ENCODE data around the gene AKR7A3.

Gene AKR7A3

DNA sequence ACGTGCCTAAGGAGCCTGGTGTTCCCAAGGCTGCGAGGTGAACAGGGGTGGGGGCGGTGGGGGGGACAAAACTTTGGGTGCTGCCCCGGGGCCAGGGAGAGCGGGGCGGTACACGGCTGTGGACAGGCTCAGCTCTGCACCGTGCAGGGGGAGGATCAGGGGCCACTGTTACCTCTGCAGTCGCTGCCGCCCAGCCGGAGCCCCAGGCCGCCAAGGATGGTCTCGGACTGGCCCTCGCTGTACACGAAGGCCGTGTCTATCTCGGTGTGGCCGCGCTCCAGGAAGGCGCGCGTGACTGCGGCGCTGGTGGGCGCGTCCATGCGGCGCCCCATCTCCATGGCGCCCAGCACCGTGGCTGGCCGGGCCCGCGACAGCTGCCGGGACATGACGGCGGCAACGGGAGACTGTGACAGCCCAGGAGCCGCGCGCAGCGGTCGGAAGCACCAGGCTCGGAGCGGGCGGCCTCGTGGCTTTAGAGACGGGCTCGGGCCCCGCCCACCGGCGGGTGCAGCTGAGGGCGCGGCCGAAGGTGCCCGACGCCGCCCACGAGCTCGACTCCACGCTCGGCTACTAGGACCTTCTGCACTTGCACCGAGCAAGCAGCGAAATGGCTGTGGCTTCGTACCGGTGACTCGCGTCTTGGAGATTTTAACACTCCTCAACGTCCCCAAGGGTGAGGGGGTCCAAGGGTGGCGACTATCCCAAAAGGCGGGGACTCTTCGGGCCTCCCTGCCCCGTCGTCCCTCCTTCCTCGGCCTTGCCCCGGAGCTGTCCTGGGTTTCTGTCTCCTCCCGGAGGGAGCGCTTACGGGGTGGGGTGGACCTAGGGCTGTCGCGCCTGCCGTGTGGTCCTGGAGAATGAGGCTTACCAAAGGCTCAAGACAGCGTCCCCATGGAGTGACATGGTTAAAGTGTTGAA lies at the start of gene AKR7A3:
Gene AKR7A3, minus strand, starts transcription at position 447 of the 918 bp plus-strand sequence. Its CDS starts 61 bp downstream, at position 386.
- H3K4me3 ChIP-seq (replicated peaks in 1 of 2; ENCODE audit: low read depth in 2 of 2, low read length in 2 of 2), result peak within 1 kb of the TSS; percentile 41 to 47
- peak; percentile 12 to 17 for DNase-seq (ENCODE audit: low read depth in 2 of 2)

DNA sequence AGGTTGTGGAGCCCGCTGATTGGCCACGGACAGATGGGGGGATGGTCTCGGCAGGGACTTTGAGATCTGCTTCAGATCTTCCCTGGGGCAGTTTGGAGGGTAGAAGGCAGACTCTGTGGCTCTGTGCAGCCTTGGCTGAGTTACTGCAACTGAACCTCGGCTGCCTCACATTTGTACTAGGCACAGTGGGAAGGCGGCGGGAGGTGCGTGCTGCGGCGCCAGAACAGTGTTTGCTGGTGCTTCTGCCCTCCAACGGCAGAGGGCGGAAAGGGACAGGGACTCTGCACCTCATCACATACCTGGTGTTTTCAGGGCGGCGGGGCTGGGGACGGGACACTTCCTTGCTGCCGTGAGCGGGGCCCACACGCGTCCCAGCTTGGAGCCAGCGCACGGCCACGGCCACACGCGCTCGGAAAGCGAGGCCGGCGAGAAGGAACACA lies 49.8 kb upstream of the AKR7A3 start:
- TF ChIP-seq, protein P1, sequence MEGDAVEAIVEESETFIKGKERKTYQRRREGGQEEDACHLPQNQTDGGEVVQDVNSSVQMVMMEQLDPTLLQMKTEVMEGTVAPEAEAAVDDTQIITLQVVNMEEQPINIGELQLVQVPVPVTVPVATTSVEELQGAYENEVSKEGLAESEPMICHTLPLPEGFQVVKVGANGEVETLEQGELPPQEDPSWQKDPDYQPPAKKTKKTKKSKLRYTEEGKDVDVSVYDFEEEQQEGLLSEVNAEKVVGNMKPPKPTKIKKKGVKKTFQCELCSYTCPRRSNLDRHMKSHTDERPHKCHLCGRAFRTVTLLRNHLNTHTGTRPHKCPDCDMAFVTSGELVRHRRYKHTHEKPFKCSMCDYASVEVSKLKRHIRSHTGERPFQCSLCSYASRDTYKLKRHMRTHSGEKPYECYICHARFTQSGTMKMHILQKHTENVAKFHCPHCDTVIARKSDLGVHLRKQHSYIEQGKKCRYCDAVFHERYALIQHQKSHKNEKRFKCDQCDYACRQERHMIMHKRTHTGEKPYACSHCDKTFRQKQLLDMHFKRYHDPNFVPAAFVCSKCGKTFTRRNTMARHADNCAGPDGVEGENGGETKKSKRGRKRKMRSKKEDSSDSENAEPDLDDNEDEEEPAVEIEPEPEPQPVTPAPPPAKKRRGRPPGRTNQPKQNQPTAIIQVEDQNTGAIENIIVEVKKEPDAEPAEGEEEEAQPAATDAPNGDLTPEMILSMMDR (IDR thresholded peaks at IDR 0.05; ENCODE audit: low read depth, low read length), result no peak
- peak in 1 of 2 donors; percentile 15 for DNase-seq (ENCODE audit: low read depth in 2 of 2)
- H3K4me3 ChIP-seq (replicated peaks in 1 of 2; ENCODE audit: low read depth in 2 of 2, low read length in 2 of 2), result no peak overlapping the region

DNA sequence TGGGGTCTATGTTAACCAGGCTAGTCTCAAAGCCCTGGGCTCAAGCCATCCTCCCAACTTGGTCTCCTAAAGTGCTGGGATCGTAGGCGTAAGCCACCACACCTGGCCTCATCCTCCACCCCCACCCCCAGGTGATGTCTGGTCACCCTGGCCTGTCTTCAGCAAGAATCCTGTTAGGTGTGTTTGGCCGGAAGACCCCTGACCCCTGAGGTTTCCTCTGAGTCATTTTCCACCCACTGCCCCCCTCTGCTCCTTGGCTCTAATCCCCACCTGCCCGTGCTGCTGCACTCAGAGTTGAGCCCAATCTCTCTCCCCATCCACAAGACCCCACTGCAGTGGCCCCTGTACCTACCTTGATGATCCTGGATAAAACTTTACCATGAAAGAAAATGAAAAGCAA lies 48.7 kb upstream of the AKR7A3 start:
- TF ChIP-seq, protein P1 (IDR thresholded peaks at IDR 0.05; ENCODE audit: low read depth, low read length), result no peak
- H3K4me3 ChIP-seq (replicated peaks in 1 of 2; ENCODE audit: low read depth in 2 of 2, low read length in 2 of 2), result no peak overlapping the region
- DNase-seq (ENCODE audit: low read depth in 2 of 2), result peak in 1 of 2 donors; percentile 10

DNA sequence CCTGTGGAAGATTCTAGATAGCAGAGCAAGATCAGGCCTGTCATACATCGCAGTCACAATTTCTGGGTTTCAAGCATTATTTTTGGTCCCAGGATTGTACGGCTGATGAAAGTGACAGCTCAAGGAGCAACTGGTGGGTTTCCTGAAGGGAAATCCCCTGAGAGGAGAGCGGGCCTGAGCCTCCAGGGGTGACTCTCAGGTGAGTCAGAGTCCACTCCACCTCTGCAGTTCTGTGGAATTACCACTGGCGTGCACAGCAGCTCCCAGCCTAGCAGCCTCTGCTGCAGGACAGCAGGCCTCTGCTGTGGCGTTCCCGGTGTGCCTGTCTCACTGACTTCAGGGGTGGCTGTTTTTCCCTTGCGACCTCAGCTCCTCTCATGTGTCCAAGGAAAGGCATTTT lies 48.0 kb upstream of the AKR7A3 start:
- TF ChIP-seq, protein P1 (IDR thresholded peaks at IDR 0.05; ENCODE audit: low read depth, low read length), result no peak
- DNase-seq (ENCODE audit: low read depth in 2 of 2), result peak in 1 of 2 donors; percentile 60
- no peak overlapping the region for H3K4me3 ChIP-seq (replicated peaks in 1 of 2; ENCODE audit: low read depth in 2 of 2, low read length in 2 of 2)

DNA sequence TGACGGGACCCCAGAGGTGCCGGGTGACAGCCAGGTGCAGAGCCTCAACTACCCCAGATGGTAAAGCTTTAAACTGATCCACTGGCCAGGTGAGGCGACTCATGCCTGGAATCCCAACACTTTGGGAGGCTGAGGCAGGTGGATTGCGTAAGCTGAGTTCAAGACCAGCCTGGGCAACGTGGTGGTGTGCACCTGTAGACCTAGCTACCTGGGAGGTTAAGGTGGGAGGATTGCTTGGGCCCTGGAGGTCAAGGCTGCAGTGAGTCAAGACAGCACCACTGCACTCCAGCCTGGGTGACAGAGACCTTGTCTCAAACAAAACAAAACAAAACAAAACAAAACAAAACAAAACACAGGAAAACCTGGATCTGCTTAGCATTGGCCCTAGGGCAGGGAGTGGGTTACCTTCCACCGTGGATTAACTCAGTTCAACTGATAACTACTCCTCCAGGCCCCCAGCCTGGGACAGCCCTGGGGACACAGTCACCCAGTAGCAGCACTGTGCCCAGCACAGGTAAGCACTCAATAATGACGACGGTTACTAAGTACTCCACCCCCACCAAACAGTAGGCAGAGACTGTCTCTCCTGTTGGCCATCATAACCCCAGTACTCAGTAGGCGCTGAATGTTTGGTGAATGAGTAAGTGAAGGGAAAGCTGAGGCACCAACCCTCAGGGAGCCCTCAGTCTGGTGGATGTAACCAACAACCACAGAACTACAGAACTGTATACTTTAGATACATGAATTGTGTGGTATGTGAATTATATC lies 45.2 kb upstream of the AKR7A3 start:
- TF ChIP-seq, protein P1 (IDR thresholded peaks at IDR 0.05; ENCODE audit: low read depth, low read length), result no peak
- no peak overlapping the region for H3K4me3 ChIP-seq (replicated peaks in 1 of 2; ENCODE audit: low read depth in 2 of 2, low read length in 2 of 2)
- DNase-seq (ENCODE audit: low read depth in 2 of 2), result peak in 1 of 2 donors; percentile 36

DNA sequence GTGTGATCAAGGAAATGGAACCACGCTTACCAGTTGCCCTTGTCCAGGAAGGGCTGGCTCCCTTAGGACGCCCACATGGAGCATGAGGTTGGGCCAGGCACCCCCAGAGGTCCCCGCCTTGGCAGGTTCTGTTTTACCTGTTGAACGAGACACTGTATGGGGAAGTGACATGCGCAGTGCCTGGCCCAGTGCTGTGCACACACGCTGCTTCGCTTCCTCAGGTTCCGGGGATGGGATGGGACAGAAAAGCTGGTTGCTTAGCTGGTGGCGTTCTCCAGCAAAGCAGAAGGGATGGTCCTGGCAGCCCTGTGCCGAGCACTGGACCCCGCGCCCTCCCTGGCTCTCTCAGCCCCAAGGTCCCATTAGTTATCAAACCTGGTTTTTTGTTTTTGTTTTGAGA lies 44.3 kb upstream of the AKR7A3 start:
- no peak overlapping the region for H3K4me3 ChIP-seq (replicated peaks in 1 of 2; ENCODE audit: low read depth in 2 of 2, low read length in 2 of 2)
- TF ChIP-seq, protein P1 (IDR thresholded peaks at IDR 0.05; ENCODE audit: low read depth, low read length), result no peak
- DNase-seq (ENCODE audit: low read depth in 2 of 2), result no peak
